Measurements from ENCODE around the gene SLIT3. TPM values are rescaled to one million over a fixed set of nuclear protein-coding genes. Genes with fewer than 3 reads are reported as not detected.

The SLIT3 gene
- total RNA-seq, 1 donor from 2014 or later = 16.6 TPM

GRCh38 chr5:168701641-168702040 is 599.3 kb downstream of the SLIT3 start:
- DNase-seq (ENCODE audit: low spot score) = no peak
- intact Hi-C loops (cut with DNase I) = loop anchor here (10.0 kb wide), 1 partner anchor 173 kb away; no protein-coding TSS in a partner anchor

- no peak for DNase-seq (ENCODE audit: low spot score)
- intact Hi-C loops (cut with DNase I) = loop anchor here (10.0 kb wide), 1 partner anchor 886 kb away; the partner anchor contains the start of gene SPDL1
These were observed 601.9 kb downstream of the SLIT3 start for GRCh38 chr5:168699002-168699401.

DNA sequence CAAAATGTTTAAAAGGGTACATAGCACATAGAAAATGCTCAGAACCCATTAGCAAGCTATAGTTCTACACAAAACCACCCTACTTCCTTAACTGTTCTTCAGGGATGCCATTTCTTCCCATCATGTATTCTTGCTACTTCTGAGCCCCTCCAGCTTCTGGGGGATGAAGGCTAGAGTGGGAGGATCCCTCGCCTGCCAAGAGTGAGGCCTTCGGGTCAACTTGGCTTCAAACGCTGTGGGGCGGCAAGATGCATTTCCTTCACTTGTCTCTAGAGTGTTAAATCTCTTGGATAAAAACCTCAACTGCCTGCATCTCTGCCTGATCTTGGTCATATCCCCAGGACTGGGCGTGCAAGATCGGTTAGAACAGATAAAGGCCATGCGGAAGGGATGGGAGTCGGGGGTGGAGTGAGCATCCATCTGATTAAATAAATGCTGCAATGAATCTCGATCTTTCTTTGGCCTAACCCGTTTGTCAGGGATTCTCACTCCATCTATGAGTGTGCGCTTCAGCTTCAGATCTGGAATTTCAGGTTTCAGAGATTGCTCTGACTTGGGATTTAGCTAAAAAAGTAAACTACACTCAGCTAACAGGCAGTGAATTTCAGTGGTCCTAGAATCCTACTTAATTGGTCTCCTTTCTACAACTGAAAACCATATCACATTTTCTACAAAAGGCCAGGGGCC is 603.8 kb downstream of the SLIT3 start:
- DNase-seq (ENCODE audit: low spot score) = no peak
- intact Hi-C loops (cut with DNase I) = loop anchor here (10.0 kb wide), 1 partner anchor 888 kb away; the partner anchor contains the start of gene SPDL1

GRCh38 chr5:168696611-168697010 is 604.3 kb downstream of the SLIT3 start:
- intact Hi-C loops (cut with DNase I) = loop anchor here (10.0 kb wide), 1 partner anchor 888 kb away; the partner anchor contains the start of gene SPDL1
- no peak for DNase-seq (ENCODE audit: low spot score)

- intact Hi-C loops (cut with DNase I) = loop anchor here (10.0 kb wide), 1 partner anchor 889 kb away; the partner anchor contains the start of gene SPDL1
- no peak for DNase-seq (ENCODE audit: low spot score)
These were observed 605.6 kb downstream of the SLIT3 start for GRCh38 chr5:168695301-168695835.

DNA sequence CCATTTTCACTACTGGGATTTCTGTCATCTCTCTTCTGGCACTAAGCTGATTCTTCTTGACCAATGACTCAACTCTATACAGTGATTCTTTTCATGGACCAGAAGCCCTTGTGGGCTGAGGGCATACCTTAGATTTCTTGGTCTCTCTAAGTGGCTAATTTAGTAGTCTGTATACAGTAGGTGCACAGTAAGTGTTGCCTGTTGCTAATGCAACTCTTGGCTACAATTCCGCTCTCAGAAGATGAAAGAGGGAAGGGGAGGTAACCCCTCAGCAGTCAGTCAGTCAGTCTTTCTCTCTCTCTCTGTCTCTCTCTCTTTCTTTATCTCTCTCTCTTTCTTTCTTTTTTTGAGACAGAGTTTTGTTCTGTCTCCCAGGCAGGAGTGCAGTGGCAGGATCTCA is 606.6 kb downstream of the SLIT3 start:
- intact Hi-C loops (cut with DNase I) = loop anchor here (10.0 kb wide), 1 partner anchor 891 kb away; the partner anchor contains the start of gene SPDL1
- DNase-seq (ENCODE audit: low spot score) = no peak

DNA sequence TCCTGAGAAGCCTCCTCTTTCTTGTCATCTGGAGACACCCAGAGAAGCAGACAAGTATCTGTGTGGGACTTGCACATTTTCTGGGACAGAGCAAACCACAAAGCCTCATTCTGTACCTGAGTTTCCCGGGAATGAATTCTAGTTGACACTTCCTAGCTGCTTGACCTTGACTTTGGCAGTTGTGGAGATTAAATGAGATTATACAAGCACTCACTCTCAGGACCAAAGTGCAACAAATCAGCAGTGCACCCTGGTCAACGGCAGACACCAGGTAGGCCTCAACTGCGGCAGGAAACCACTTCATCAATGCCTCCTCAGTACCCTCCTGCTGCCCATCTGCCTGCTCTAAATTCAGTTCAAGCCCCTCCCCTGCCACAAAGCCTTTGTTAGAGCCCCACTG is 607.1 kb downstream of the SLIT3 start:
- intact Hi-C loops (cut with DNase I) = loop anchor here (10.0 kb wide), 1 partner anchor 891 kb away; the partner anchor contains the start of gene SPDL1
- no peak for DNase-seq (ENCODE audit: low spot score)

DNA sequence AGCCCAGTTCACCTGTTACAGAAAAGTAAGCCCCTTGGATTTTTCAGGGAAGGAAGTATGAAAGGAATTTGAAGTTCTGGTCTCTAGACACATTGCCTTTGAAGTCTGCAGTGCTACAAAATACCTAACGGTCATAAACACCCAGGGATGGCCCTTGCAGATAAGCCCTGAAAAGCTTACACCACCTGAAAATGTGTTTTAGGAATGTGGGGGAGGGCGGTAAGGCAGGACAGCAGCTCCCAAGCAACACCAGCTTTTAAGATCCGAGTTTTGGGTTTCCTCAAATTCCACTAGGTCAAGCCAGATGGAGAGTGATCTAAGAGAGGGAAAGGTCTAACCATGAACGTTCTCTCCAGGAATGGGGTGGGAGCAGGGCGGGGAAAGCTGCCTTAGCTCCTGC is 607.6 kb downstream of the SLIT3 start:
- intact Hi-C loops (cut with DNase I) = loop anchor here (10.0 kb wide), 1 partner anchor 892 kb away; the partner anchor contains the start of gene SPDL1
- DNase-seq (ENCODE audit: low spot score) = no peak

GRCh38 chr5:168691891-168692290 is 609.0 kb downstream of the SLIT3 start:
- no peak for DNase-seq (ENCODE audit: low spot score)
- intact Hi-C loops (cut with DNase I) = loop anchor here (10.0 kb wide), 1 partner anchor 893 kb away; the partner anchor contains the start of gene SPDL1

DNA sequence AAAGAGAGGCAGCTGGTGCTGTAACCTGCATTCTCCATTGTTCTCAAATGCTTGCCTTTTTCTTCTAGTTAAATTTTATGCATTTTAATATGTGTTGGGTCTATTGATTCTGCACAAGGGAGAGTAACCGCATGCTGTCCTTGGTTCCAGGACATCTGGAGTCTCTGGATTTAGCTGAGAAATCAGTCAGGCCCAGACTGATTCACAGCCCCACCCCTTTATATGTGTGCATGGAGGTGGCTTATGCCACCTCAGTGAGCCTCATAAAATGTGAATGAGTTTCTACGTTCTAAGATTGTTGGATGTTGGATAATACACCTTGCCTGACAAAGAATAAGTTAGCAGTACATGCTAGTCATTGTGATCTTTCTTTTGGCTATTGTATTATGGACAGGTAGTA is 611.7 kb downstream of the SLIT3 start:
- intact Hi-C loops (cut with DNase I) = no loop called here
- DNase-seq (ENCODE audit: low spot score) = no peak

- no peak for DNase-seq (ENCODE audit: low spot score)
- intact Hi-C loops (cut with DNase I) = no loop called here
These were observed 614.1 kb downstream of the SLIT3 start for GRCh38 chr5:168686837-168687236.

DNA sequence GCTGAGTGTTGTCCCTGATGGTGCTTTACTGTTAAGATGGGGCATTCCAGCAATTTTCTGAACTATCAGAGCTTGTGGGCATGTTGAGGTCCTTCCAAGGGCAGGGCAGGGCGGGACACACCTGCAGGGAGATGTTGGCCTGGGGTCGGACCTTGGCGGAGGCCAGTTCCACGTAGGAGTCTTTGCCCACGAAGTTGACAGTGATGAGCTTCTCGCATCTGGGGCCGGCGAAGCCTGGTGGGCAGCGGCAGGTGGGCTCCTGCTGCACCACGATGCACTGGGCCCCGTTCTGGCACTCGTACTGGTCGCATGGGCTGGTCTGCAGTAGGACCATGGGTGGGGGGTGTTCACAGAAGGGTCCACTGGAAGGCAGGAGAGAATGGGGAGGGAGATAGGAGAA is 615.4 kb downstream of the SLIT3 start:
- intact Hi-C loops (cut with DNase I) = no loop called here
- DNase-seq (ENCODE audit: low spot score) = no peak

DNA sequence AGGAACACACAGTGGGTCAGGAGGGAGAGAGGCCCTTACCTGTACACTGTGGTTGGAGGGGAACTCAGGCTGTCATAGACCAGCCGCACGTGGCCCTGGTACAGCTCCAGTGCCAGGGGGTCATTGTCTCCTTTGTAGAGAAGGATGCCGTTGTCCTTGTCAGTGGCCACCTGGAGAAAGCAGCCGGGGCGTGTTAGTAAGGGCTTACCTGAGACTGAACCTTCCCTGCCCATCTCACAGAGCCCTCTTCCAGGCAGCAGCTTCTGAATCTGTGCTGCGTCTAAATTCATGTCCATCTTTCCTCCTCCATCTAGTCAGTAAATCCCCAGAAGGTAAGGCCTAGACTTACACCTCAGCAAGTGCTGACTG is 617.0 kb downstream of the SLIT3 start:
- intact Hi-C loops (cut with DNase I) = no loop called here

GRCh38 chr5:168683247-168683926 is 617.6 kb downstream of the SLIT3 start:
- intact Hi-C loops (cut with DNase I) = no loop called here

More for the DNA sequence above, 617.0 kb downstream of the SLIT3 start:
- no peak for DNase-seq (ENCODE audit: low spot score)

DNA sequence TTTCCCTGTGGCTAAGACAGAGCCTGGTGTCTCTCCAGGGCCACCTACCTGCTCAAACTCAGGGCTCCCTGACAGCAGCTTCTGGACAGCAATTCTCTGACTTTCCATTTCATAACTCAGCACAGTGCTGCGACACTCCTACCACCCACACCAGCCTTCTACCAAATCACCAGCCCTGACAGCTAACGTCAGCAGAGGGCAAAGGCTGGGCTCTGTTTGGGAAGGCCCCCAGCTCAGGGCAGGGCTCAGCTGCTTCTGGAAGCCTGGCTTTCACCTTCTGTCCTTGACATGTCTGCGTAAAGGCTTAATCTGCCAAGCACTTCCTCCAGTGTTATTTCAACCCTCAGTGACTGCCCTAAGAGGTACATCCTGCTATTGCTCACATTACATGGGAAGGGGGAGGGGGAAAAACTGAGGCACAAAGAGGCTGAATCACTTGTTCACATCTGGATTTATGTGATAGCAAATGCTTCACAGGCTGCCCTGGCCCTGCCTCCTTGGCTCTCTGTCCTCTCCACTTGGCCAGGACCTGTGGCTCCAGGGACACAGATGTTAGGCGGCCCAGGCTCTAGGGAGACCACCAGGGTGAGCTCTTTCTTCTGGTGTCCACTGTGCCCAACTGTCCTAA is 619.3 kb downstream of the SLIT3 start:
- intact Hi-C loops (cut with DNase I) = no loop called here
- DNase-seq (ENCODE audit: low spot score) = no peak

More at GRCh38 chr5:168683247-168683926, 617.6 kb downstream of the SLIT3 start:
- DNase-seq (ENCODE audit: low spot score) = no peak

- no peak for DNase-seq (ENCODE audit: low spot score)
- intact Hi-C loops (cut with DNase I) = no loop called here
These were observed 620.5 kb downstream of the SLIT3 start for GRCh38 chr5:168680395-168680794.

DNA sequence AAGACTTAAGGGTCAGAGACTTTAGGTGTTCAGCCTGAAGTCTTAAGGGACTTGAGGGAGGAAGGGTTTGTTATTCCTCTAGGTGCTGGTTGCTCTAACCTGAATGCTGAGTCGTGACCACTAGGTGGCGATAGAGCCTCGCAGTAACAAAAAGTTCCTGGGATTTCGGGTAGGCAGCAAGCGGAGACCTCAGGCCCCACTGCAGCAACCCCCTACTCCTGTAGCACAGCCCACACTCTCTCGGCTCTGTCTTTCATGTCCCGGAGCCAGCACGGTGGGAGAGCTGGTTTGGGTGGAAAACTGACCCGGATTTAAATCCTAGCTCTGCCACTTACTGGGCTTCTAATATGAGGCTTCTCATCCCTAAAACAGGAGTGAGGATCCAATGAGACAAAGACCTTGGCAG is 621.4 kb downstream of the SLIT3 start:
- intact Hi-C loops (cut with DNase I) = loop anchor here (2.0 kb wide), 1 partner anchor 623 kb away; no protein-coding TSS in a partner anchor
- no peak for DNase-seq (ENCODE audit: low spot score)

DNA sequence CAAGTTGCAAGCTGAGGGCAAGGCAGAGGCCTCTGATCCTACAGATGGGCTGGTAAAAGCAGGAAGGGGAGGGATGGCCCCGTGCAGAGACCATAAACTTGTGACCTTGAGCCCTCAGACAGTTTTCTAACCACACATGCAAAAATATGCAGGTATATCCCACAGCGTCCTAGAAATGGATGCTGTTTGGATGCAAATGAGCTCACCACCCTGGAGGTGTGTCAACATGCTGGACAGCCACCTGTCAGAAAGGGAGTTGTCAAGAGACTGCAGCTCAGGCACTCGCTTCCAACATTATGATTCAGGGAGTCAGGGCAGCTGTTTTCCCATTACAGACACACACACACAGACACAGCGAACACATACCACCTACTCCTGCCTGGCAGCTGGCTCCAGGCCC is 624.4 kb downstream of the SLIT3 start:
- intact Hi-C loops (cut with DNase I) = no loop called here

DNA sequence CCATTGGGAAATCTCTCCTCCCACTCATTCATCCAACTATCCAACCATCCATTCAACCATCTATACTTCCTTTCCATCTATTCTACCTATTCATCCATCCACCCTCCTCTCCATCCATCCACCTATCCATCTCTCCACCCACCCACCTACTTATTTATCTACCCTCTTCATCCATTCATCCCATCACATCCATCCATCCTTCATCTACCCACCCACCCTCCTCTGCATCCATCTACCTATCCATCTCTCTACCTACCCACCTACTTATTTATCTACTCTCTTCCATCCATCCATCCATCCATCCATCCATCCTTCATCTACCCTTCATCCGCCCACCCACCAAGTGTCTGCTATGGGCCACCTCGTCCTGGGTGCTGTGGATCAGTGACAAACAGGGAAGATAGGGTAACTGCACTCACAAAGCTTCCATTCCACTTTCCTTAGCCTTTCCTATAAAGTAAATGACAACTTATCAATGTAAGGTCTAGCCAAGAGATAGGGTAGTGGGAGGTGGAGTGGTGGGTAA is 625.0 kb downstream of the SLIT3 start:
- intact Hi-C loops (cut with DNase I) = no loop called here
- no peak for DNase-seq (ENCODE audit: low spot score)

More for the DNA sequence above, 624.4 kb downstream of the SLIT3 start:
- no peak for DNase-seq (ENCODE audit: low spot score)

Measured in cardiac septum (tissue), 1 donor.